Heart right ventricle (tissue), 16 donors: ENCODE measurements around the gene OR10J4. TPM values are rescaled to one million over a fixed set of nuclear protein-coding genes. Genes with fewer than 3 reads are reported as not detected.

Source experiments
- ATAC-seq, 8 donors: fragments of 200-7000 bp; cut with Tn5 transposase; one replicate each; pipeline ENCODE4 v1.9.1; 2020; ENCODE audit warnings: mild to moderate bottlenecking in 8 of 8, moderate library complexity in 8 of 8, moderate number of reproducible peaks in 1 of 8
- DNase-seq, 2 donors: peaks; one replicate each; pipeline ENCODE4 v3.0.0-alpha.2; 2020
- H3K27ac ChIP-seq, 10 donors: fragments of 200-600 bp; sonication (generic) in 2 of 10; one replicate each; pipeline versions ENCODE4 v1.5.0 to v1.8.0; 2020 to 2022; ENCODE audit warnings: mild to moderate bottlenecking in 3 of 10
- H3K27me3 ChIP-seq, 7 donors: fragments of 200-600 bp; one replicate each; pipeline ENCODE4 v1.8.0; 2021 to 2022; ENCODE audit warnings: mild to moderate bottlenecking in 2 of 7
- H3K36me3 ChIP-seq, 9 donors: fragments of 200-600 bp; sonication (generic) in 1 of 9; one replicate each; pipeline versions ENCODE4 v1.5.0 to v1.8.0; 2020 to 2022; ENCODE audit warnings: mild to moderate bottlenecking in 2 of 9
- H3K4me1 ChIP-seq, 9 donors: fragments of 200-600 bp; sonication (generic) in 1 of 9; one replicate each; pipeline versions ENCODE4 v1.5.0 to v1.8.0; 2020 to 2022; ENCODE audit warnings: mild to moderate bottlenecking in 4 of 9
- H3K4me3 ChIP-seq, 10 donors: fragments of 200-600 bp; sonication (generic) in 2 of 10; one replicate each; pipeline versions ENCODE4 v1.5.0 to v1.8.0; 2020 to 2022; ENCODE audit warnings: mild to moderate bottlenecking in 7 of 10, moderate library complexity in 2 of 10
- H3K9me3 ChIP-seq, 11 donors: fragments of 200-600 bp in 10 of 11; sonication (generic) in 2 of 11; one replicate each; pipeline versions ENCODE4 v1.5.0 to v1.8.0; 2013 to 2022; ENCODE audit warnings: mild to moderate bottlenecking in 2 of 11, control low read depth in 1 of 11, moderate library complexity in 1 of 11
- WGBS, 2 donors: extraction: QIAGEN DNeasy Blood & Tissue Kit; methylation state at CpG; one replicate each; pipeline ENCODE4 v1.1.7; 2013; ENCODE audit warnings: inconsistent platforms in 1 of 2; 5-methylcytosine and 5-hydroxymethylcytosine counted together
- intact Hi-C, 10 donors: fragments of 100-400 bp; cut with DNase I; formaldehyde crosslinking; loops; one replicate each; pipeline versions ENCODE4 v1.11.1 to v1.14.2; 2022
- long read RNA-seq, 3 donors: library from polyadenylated mRNA; unstranded; transcript quantifications; one replicate each; pipeline ENCODE4 v2.0.0, GENCODE V29; 2020 to 2021
- polyA plus RNA-seq, 2 donors: library from polyadenylated mRNA; stranded (reverse); fragments of 200-250 nt; gene quantifications; one replicate each; pipeline ENCODE4 v1.2.3, GENCODE V29; 2013
- total RNA-seq, 10 donors: library from RNA; stranded (reverse); fragmentation: NEBNext Ultra II Directional in 3 of 10; extraction: Animal tissue kit (Norgen Biotek cat#: 25700) in 3 of 10; gene quantifications; one replicate each; pipeline versions ENCODE4 v1.2.1 to v1.2.4, GENCODE V29; 2021 to 2023
- TF ChIP-seq, protein P1 (sequence below), 9 donors: fragments of 200-600 bp; sonication (generic) in 2 of 9; IDR thresholded peaks; one replicate each; pipeline versions ENCODE4 v1.5.0 to v1.8.0; 2021 to 2022; ENCODE audit warnings: antibody characterized with exemption in 9 of 9, mild to moderate bottlenecking in 5 of 9, moderate library complexity in 1 of 9
- donor health status: Arrhythmogenic right ventricular cardiomyopathy.
- donor health status: ischemic (EF 13 %, LVEDD 7.1; RV severe dilation, severe dysfunction).
- donor health status: healthy with polysubstance abuse.
- donor health status: DM: no; HTN: yes; CAD: no.
- donor health status: DM: no; HTN: no; CAD: no.
- donor health status: ischemic (EF 25% LVEDD 6.9; RV normal size, moderate dysfunction).
- donor health status: ischemic (EF 25% LVEDD 5.7; RV mildly dilated, moderate dysfunction).
- donor health status: healthy.
- donor health status: DM: yes; HTN: yes; CAD: no.
- donor health status: Ischemic cardiomyopathy.
- donor health status: ischemic (EF 35%, LVEDD 5.7; RV mildly dilated, moderate dysfunction).
- donor health status: nonischemic (EF 11% LVEDD 7.7; RV severe dilation, severe dysfunction).
- donor health status: DM: yes; HTN: yes; CAD: no.
- donor health status: PGD.
- donor health status: ischemic (EF 29% LVEDD 5.4; RV normal size, mild dysfunction).
- donor health status: nonischemic (EF 23%, LVEDD 6.1; RV moderate dilation, normal function).

Gene OR10J4
- total RNA-seq (not detected), polyA plus RNA-seq (not detected)
- long read RNA-seq, donor 1 = 0 reads
- long read RNA-seq, donor 2 = 0 reads
- long read RNA-seq, donor 3 = 0 reads

DNA sequence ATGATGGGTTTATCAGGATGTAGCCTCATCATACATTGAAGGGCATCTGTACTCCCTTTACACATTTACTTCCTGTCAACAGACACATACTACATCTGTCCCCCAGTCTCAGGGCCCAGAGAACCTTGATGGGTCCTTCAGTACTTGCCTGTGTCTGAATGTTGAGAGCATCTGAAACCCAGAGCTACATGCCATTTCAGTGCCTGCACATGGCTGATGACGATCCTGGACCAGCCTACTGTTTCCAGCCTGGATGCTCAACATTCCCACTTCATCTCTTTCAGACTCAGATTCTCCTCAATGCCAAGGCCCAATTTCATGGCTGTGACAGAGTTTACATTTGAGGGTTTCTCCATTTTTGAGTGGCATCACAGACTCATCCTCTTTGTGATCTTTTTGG is at the start of gene OR10J4:
TSS of gene OR10J4 (plus strand) at position 301 of the 400 bp plus-strand sequence.
- 92 to 93% methylated on average over 1 of the region's 1 CpG for WGBS, 2 donors
- no peaks in the 10 kb centered on the region for H3K36me3 ChIP-seq
- H3K4me1 ChIP-seq = peaks cover 0 to 3% (median 0%) of the 10 kb centered on the region in 9 donors
- intact Hi-C loops = no loop called here
- no peak within 1 kb of the TSS for H3K27ac ChIP-seq
- ATAC-seq (no peak), DNase-seq (no peak)
- H3K4me3 ChIP-seq = no peak within 1 kb of the TSS
- TF ChIP-seq, protein P1, sequence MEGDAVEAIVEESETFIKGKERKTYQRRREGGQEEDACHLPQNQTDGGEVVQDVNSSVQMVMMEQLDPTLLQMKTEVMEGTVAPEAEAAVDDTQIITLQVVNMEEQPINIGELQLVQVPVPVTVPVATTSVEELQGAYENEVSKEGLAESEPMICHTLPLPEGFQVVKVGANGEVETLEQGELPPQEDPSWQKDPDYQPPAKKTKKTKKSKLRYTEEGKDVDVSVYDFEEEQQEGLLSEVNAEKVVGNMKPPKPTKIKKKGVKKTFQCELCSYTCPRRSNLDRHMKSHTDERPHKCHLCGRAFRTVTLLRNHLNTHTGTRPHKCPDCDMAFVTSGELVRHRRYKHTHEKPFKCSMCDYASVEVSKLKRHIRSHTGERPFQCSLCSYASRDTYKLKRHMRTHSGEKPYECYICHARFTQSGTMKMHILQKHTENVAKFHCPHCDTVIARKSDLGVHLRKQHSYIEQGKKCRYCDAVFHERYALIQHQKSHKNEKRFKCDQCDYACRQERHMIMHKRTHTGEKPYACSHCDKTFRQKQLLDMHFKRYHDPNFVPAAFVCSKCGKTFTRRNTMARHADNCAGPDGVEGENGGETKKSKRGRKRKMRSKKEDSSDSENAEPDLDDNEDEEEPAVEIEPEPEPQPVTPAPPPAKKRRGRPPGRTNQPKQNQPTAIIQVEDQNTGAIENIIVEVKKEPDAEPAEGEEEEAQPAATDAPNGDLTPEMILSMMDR (IDR thresholded peaks at IDR 0.05) = no peak
- no peaks in the 10 kb centered on the region for H3K27me3 ChIP-seq
- H3K9me3 ChIP-seq = no peaks in the 10 kb centered on the region

DNA sequence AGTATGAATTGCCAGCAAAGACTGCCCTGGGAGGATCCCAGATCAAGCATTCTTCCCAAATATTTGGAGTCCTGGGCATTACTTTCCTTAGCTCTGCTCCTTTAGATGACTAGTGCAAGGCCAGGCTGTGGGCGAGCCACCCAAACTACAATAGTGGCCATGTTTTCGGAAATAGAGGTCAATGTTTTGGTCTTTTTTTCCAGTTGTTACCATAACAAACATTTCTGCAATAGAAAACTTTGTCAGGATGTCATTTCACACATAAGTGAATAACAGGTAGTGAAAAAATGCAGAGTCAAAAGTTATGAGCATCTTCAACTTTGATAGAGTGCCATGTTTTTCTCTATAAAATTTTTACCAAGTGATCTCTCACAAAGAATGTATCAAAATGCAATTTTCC is 25.2 kb upstream of the OR10J4 start:
- ATAC-seq (no peak), DNase-seq (no peak)
- no peaks in the 10 kb centered on the region for H3K36me3 ChIP-seq
- H3K4me3 ChIP-seq = no peak overlapping the region
- 82 to 87% methylated on average over 2 of the region's 2 CpGs for WGBS, 2 donors
- H3K27me3 ChIP-seq = no peaks in the 10 kb centered on the region
- H3K27ac ChIP-seq = no peak overlapping the region
- intact Hi-C loops = no loop called here
- TF ChIP-seq, protein P1 (IDR thresholded peaks at IDR 0.05) = no peak
- H3K9me3 ChIP-seq = peaks cover 0 to 15% (median 0%) of the 10 kb centered on the region in 11 donors
- peaks cover 0 to 3% (median 0%) of the 10 kb centered on the region in 9 donors for H3K4me1 ChIP-seq

DNA sequence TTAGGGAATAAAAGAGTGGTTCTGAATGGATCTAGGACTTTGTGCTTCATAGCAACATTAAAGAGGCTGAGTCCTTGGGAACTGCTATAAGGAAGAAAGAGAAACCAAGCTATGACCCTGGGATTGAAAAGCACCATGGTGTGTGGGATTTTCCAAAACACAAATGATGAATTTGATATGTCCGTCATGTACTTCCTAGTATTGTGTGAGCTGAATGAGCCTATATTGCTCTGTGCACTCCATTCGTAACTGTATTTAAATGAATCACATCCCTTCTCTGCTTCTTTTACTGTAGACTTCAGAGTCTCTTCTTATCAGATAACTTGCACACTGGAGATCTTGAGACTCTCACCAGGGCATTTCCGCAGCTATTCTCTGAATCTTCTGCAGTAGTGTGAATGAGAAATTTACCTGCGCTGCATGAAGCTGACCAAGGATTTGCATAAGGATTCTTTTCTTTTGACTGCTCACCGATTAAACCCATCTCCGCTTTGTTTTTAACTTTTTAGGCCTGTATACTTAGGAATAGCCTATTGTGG is 23.1 kb upstream of the OR10J4 start:
- intact Hi-C loops = no loop called here
- ATAC-seq = no peak
- 63 to 70% methylated on average over 6 of the region's 6 CpGs for WGBS, 2 donors
- Histone ChIP-seq H3K27ac (no peak overlapping the region), H3K36me3 (no peaks in the 10 kb centered on the region), H3K27me3 (no peaks in the 10 kb centered on the region), H3K4me1 (peaks cover 0 to 3% (median 0%) of the 10 kb centered on the region in 9 donors), H3K9me3 (peaks cover 0 to 11% (median 0%) of the 10 kb centered on the region in 11 donors), H3K4me3 (no peak overlapping the region)
- no peak for DNase-seq
- TF ChIP-seq, protein P1 (IDR thresholded peaks at IDR 0.05) = no peak

DNA sequence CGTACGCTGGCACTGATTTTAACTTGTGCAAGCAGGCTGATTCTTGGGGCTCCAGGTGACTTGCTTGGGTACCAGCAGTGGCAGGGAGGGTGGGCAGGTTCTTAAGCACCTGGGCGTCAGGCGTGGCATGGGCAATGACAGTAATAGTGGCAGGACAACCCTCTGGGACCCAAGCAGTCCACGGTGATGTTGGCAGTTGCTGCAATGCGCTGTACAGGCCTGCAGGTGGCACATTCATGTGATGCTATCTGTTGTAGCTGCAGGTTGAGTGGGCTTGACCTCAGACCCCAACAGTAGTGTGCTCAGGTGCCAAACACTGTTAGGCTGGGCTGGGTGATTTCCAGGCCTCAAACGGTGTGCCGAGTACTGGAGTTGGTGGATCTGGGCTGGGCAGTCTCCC is 10.2 kb upstream of the OR10J4 start:
- TF ChIP-seq, protein P1 (IDR thresholded peaks at IDR 0.05) = peak in 1 of 9 donors; percentile 16
- ATAC-seq (no peak), DNase-seq (no peak)
- Histone ChIP-seq H3K4me3 (no peak overlapping the region), H3K4me1 (no peaks in the 10 kb centered on the region), H3K9me3 (peaks cover 0 to 52% (median 17%) of the 10 kb centered on the region in 11 donors), H3K27ac (no peak overlapping the region), H3K36me3 (no peaks in the 10 kb centered on the region), H3K27me3 (no peaks in the 10 kb centered on the region)
- WGBS, 2 donors = 78% methylated on average over 8 of the region's 8 CpGs
- intact Hi-C loops = no loop called here
